Body of pancreas (tissue), 4 donors: ENCODE results near the gene CFAP43.

ENCODE experiments used
- POLR2A ChIP-seq, 3 donors: fragments of 450-650 bp; IDR thresholded peaks; one replicate each; pipeline ENCODE4 v1.6.1; 2016; ENCODE audit warnings: antibody characterized with exemption in 3 of 3, mild to moderate bottlenecking in 2 of 3
- TF ChIP-seq, protein P1 (sequence below), 7 experiments: fragments of 450-650 bp in 4 of 7; fragments of 200-600 bp in 3 of 7; sonication (generic) in 3 of 7; IDR thresholded peaks; one replicate each; pipeline ENCODE4 v1.5.1; 2016 to 2019; ENCODE audit warnings: antibody characterized with exemption in 7 of 7

GRCh38 chr10:104098358-104098925 lies 133.7 kb downstream of the CFAP43 start:
- TF ChIP-seq POLR2A (IDR thresholded peaks at IDR 0.05), result no peak
- TF ChIP-seq, protein P1, sequence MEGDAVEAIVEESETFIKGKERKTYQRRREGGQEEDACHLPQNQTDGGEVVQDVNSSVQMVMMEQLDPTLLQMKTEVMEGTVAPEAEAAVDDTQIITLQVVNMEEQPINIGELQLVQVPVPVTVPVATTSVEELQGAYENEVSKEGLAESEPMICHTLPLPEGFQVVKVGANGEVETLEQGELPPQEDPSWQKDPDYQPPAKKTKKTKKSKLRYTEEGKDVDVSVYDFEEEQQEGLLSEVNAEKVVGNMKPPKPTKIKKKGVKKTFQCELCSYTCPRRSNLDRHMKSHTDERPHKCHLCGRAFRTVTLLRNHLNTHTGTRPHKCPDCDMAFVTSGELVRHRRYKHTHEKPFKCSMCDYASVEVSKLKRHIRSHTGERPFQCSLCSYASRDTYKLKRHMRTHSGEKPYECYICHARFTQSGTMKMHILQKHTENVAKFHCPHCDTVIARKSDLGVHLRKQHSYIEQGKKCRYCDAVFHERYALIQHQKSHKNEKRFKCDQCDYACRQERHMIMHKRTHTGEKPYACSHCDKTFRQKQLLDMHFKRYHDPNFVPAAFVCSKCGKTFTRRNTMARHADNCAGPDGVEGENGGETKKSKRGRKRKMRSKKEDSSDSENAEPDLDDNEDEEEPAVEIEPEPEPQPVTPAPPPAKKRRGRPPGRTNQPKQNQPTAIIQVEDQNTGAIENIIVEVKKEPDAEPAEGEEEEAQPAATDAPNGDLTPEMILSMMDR (IDR thresholded peaks at IDR 0.05), result no peak
